SK-N-SH (cell line): ENCODE measurements around the gene RABGAP1L. TPM values are rescaled to one million over a fixed set of nuclear protein-coding genes. Genes with fewer than 3 reads are reported as not detected.

Experiments used
- CTCF ChIA-PET: fragments of 300-600, 350-600 bp; formaldehyde crosslinking; extraction: SDS; loops from one replicate; lab custom pipeline; 2021; lab: Yijun Ruan, JAX
- POLR2A ChIA-PET: fragments of 350-600 bp; sonication (Branson Sonifier 250); formaldehyde crosslinking; extraction: SDS; loops from one replicate; lab custom pipeline; 2020; ENCODE audit warnings: antibody characterized with exemption, inconsistent platforms; lab: Yijun Ruan, JAX
- DNase-seq: peaks from one replicate; pipeline ENCODE4 v3.0.0; 2012
- H2AFZ ChIP-seq: fragments of 200-600 bp; sonication (generic); 2 replicates; pipeline ENCODE4 v1.8.1; 2016; ENCODE audit warnings: antibody characterized with exemption, mild to moderate bottlenecking, low read depth
- H3F3A ChIP-seq: fragments of 200-600 bp; sonication (generic); replicated peaks from 2 replicates; pipeline ENCODE3; 2016; ENCODE audit warnings: antibody characterized with exemption, mild to moderate bottlenecking; ENCODE audit not compliant: insufficient read depth
- H3K27ac ChIP-seq, 2 experiments: fragments of 200-500 bp in 1 of 2; fragments of 200-600 bp in 1 of 2; sonication (Bioruptor generic) in 1 of 2; sonication (generic), shearing (Covaris generic) in 1 of 2; 2 replicates each; pipeline versions ENCODE4 v1.5.1 to v1.6.1; 2014 to 2016; ENCODE audit warnings: low read depth in 2 of 2, inconsistent platforms in 1 of 2, low read length in 1 of 2, mild to moderate bottlenecking in 1 of 2, mixed read lengths in 1 of 2
- H3K27me3 ChIP-seq: fragments of 200-600 bp; sonication (generic), shearing (Covaris generic); 2 replicates; pipeline ENCODE4 v1.6.1; 2016; ENCODE audit warnings: mixed run types; ENCODE audit not compliant: insufficient read depth
- H3K36me3 ChIP-seq, 2 experiments: fragments of 200-500 bp in 1 of 2; fragments of 200-600 bp in 1 of 2; sonication (Bioruptor generic) in 1 of 2; sonication (generic) in 1 of 2; replicated peaks in 1 of 2; 2 replicates each; pipeline versions ENCODE3 to v1.5.1; 2014 to 2016; ENCODE audit warnings: low read length in 1 of 2, mild to moderate bottlenecking in 1 of 2; ENCODE audit not compliant: insufficient read depth in 2 of 2, control insufficient read depth in 1 of 2
- H3K4me1 ChIP-seq, 2 experiments: fragments of 200-500 bp in 1 of 2; fragments of 200-600 bp in 1 of 2; sonication (Bioruptor generic) in 1 of 2; sonication (generic), shearing (Covaris generic) in 1 of 2; 2 replicates each; pipeline versions ENCODE4 v1.5.1 to v1.6.1; 2014 to 2016; ENCODE audit warnings: low read depth in 1 of 2, low read length in 1 of 2, mixed run types in 1 of 2; ENCODE audit not compliant: insufficient read depth in 2 of 2, control insufficient read depth in 1 of 2
- H3K4me2 ChIP-seq: fragments of 200-600 bp; sonication (generic), shearing (Covaris generic); 2 replicates; pipeline ENCODE4 v1.6.1; 2017; ENCODE audit warnings: mixed run types
- H3K4me3 ChIP-seq, 2 experiments: fragments of 200-500 bp in 1 of 2; fragments of 200-600 bp in 1 of 2; sonication (Bioruptor generic) in 1 of 2; sonication (generic), shearing (Covaris generic) in 1 of 2; 2 replicates each; pipeline versions ENCODE4 v1.5.1 to v1.8.1; 2014 to 2016; ENCODE audit warnings: low read depth in 2 of 2, inconsistent platforms in 1 of 2, low read length in 1 of 2, mild to moderate bottlenecking in 1 of 2, mixed read lengths in 1 of 2, moderate library complexity in 1 of 2
- H3K79me2 ChIP-seq: fragments of 200-600 bp; sonication (generic); 2 replicates; pipeline ENCODE4 v1.8.1; 2017; ENCODE audit warnings: mild to moderate bottlenecking; ENCODE audit not compliant: insufficient read depth
- H3K9ac ChIP-seq: fragments of 200-600 bp; sonication (generic); 2 replicates; pipeline ENCODE4 v1.6.1; 2017; ENCODE audit warnings: mixed run types
- H3K9me2 ChIP-seq: fragments of 200-600 bp; sonication (generic); 2 replicates; pipeline ENCODE4 v1.6.1; 2017; ENCODE audit warnings: mixed run types
- H3K9me3 ChIP-seq: fragments of 200-600 bp; sonication (generic); 2 replicates; pipeline ENCODE4 v1.6.1; 2017; ENCODE audit warnings: mixed run types, mild to moderate bottlenecking, moderate library complexity
- H4K20me1 ChIP-seq: fragments of 200-600 bp; sonication (generic); 2 replicates; pipeline ENCODE4 v1.6.1; 2017; ENCODE audit warnings: mild to moderate bottlenecking, mixed run types; ENCODE audit not compliant: insufficient read depth
- CHD2 ChIP-seq: fragments of 150-350 bp; IDR thresholded peaks from 2 replicates; pipeline ENCODE4 v1.6.1; 2018; ENCODE audit warnings: low read length; ENCODE audit not compliant: partially characterized antibody
- EZH2phosphoT487 ChIP-seq: fragments of 200-600 bp; sonication (generic); IDR thresholded peaks from 2 replicates; pipeline ENCODE4 v1.6.1; 2017; ENCODE audit warnings: low read depth, mixed run types, mild to moderate bottlenecking, antibody characterized with exemption, moderate library complexity, borderline replicate concordance
- FOXJ3 ChIP-seq: sonication (generic); formaldehyde crosslinking; IDR thresholded peaks from 2 replicates; pipeline ENCODE4 v1.5.1; 2020; ENCODE audit warnings: mild to moderate bottlenecking, missing genetic modification reagents
- GATA2 ChIP-seq: sonication (generic); formaldehyde crosslinking; IDR thresholded peaks from 2 replicates; pipeline ENCODE4 v1.5.0; 2020; ENCODE audit warnings: mild to moderate bottlenecking, missing genetic modification reagents
- JUND ChIP-seq: IDR thresholded peaks from 2 replicates; pipeline ENCODE4 v1.4.0; 2012
- MAX ChIP-seq: IDR thresholded peaks from 2 replicates; pipeline ENCODE4 v1.4.0; 2012; ENCODE audit warnings: low read depth
- MEF2A ChIP-seq: IDR thresholded peaks from 2 replicates; pipeline ENCODE4 v1.4.0; 2012; ENCODE audit warnings: low read depth, borderline replicate concordance
- MXI1 ChIP-seq: IDR thresholded peaks from 2 replicates; pipeline ENCODE4 v1.6.1; 2012; ENCODE audit warnings: mild to moderate bottlenecking, low read depth, low read length, improper control_type of control experiment
- RAD21 ChIP-seq: IDR thresholded peaks from 2 replicates; pipeline ENCODE4 v1.6.1; 2012; ENCODE audit warnings: mild to moderate bottlenecking, low read length
- RCOR1 ChIP-seq: fragments of 150-350 bp; IDR thresholded peaks from 2 replicates; pipeline ENCODE4 v1.6.1; 2017; ENCODE audit warnings: antibody characterized with exemption, low read length
- SIN3A ChIP-seq: IDR thresholded peaks from 2 replicates; pipeline ENCODE4 v1.6.1; 2012; ENCODE audit warnings: low read depth, mild to moderate bottlenecking, low read length, moderate library complexity, borderline replicate concordance
- USF1 ChIP-seq: IDR thresholded peaks from 2 replicates; pipeline ENCODE4 v1.4.0; 2012; ENCODE audit warnings: low read depth, borderline replicate concordance
- USF2 ChIP-seq: fragments of 150-350 bp; IDR thresholded peaks from 2 replicates; pipeline ENCODE4 v1.6.1; 2017; ENCODE audit warnings: antibody characterized with exemption, low read length, low read depth, borderline replicate concordance
- YY1 ChIP-seq: IDR thresholded peaks from 2 replicates; pipeline ENCODE4 v1.4.0; 2012; ENCODE audit warnings: low read depth, mild to moderate bottlenecking
- ZBTB33 ChIP-seq: IDR thresholded peaks from 2 replicates; pipeline ENCODE4 v1.4.0; 2012; ENCODE audit warnings: low read depth, borderline replicate concordance
- WGBS: methylation state at CpG from one replicate; pipeline ENCODE4 v1.1.6; 2017; ENCODE audit warnings: low lambda C conversion rate; 5-methylcytosine and 5-hydroxymethylcytosine counted together
- polyA plus RNA-seq, 3 experiments: library from polyadenylated mRNA; depleted of rRNA; stranded (reverse); fragments of >200 nt; gene quantifications; 2 replicates each; pipeline ENCODE4 v1.2.3, GENCODE V29; 2012
- TF ChIP-seq, protein P1 (sequence below): fragments of 200-600 bp; sonication (generic); IDR thresholded peaks from 2 replicates; pipeline ENCODE4 v1.6.1; 2017; ENCODE audit warnings: antibody characterized with exemption, mild to moderate bottlenecking, moderate library complexity
- TF ChIP-seq, protein P2 (sequence below): IDR thresholded peaks from 2 replicates; pipeline ENCODE4 v1.6.1; 2012; ENCODE audit warnings: mild to moderate bottlenecking, low read depth, low read length, moderate library complexity

Gene RABGAP1L
- polyA plus RNA-seq, 1 of the 3 experiments (the other 2 are of a cell fraction): 7.2 TPM

DNA sequence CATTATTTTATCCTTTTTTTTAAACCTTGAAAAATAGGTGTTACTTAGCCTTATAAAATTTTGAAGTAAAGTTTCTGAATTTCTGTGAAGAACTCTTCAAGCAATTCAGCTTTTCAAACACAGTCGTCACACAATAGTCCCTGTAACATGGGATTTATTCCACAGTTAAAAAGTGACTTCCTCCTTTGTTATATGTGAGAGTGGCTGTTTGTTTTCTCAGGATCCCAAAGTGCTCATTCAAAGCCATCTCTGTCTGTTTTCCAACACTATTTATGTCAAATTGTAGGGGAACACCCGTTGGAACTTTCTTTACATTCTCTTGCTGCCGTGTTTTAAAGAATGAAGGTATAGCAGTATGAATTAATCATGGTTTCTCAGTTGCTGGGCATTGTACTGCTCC is 207.6 kb downstream of the RABGAP1L start (continued):
- TF ChIP-seq CHD2: no peak
- no peak for TF ChIP-seq SIN3A

- no peak for DNase-seq
- ChIA-PET POLR2A (no interaction called here), CTCF (no interaction called here)
- H3K4me3 ChIP-seq: no peak overlapping the region
- no peaks in the 10 kb centered on the region for H3F3A ChIP-seq
- H3K9ac ChIP-seq: no peak overlapping the region
- WGBS: 92% methylated on average over 5 of the region's 5 CpGs
- H2AFZ ChIP-seq: no peak overlapping the region
- no peaks in the 10 kb centered on the region for H3K4me1 ChIP-seq
- H3K79me2 ChIP-seq: no peaks in the 10 kb centered on the region
- no peaks in the 10 kb centered on the region for H3K27me3 ChIP-seq
- H4K20me1 ChIP-seq: no peaks in the 10 kb centered on the region
- TF ChIP-seq ZBTB33: no peak
- TF ChIP-seq RCOR1: no peak
- TF ChIP-seq GATA2: no peak
- no peak for TF ChIP-seq YY1
- no peak for TF ChIP-seq EZH2phosphoT487
- no peak for TF ChIP-seq MXI1
- no peak for TF ChIP-seq RAD21
- TF ChIP-seq, protein P1, sequence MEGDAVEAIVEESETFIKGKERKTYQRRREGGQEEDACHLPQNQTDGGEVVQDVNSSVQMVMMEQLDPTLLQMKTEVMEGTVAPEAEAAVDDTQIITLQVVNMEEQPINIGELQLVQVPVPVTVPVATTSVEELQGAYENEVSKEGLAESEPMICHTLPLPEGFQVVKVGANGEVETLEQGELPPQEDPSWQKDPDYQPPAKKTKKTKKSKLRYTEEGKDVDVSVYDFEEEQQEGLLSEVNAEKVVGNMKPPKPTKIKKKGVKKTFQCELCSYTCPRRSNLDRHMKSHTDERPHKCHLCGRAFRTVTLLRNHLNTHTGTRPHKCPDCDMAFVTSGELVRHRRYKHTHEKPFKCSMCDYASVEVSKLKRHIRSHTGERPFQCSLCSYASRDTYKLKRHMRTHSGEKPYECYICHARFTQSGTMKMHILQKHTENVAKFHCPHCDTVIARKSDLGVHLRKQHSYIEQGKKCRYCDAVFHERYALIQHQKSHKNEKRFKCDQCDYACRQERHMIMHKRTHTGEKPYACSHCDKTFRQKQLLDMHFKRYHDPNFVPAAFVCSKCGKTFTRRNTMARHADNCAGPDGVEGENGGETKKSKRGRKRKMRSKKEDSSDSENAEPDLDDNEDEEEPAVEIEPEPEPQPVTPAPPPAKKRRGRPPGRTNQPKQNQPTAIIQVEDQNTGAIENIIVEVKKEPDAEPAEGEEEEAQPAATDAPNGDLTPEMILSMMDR: no peak
- no peak for TF ChIP-seq USF2
- H3K27ac ChIP-seq: no peak overlapping the region
- no peaks in the 10 kb centered on the region for H3K9me2 ChIP-seq
- H3K36me3 ChIP-seq: no peaks in the 10 kb centered on the region
- H3K9me3 ChIP-seq: no peaks in the 10 kb centered on the region
- H3K4me2 ChIP-seq: no peak overlapping the region
Observed at GRCh38 chr1:174367892-174368291, 208.6 kb downstream of the RABGAP1L start.

DNA sequence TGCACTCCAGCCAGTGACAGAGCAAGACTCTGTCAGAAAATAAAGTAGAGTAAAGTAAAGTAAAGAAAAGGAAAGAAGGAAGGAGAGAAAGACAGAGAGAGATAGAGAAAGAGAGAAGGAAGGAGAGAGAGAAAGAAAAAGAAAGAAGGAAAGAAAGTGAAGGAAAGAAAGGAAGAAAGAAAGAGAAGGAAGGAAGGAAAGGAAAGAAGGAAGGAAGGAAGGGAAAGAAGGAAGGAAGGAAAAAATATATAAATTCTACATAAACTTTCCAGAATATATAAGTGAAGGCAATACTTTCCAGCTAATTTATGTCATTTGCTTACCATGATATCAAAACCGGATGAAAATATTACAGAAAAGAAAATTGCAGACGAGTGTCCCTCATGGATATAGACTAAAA is 216.7 kb downstream of the RABGAP1L start:
- Histone ChIP-seq H3K27ac (no peak overlapping the region), H3K9me3 (no peaks in the 10 kb centered on the region), H3K9me2 (no peaks in the 10 kb centered on the region), H3K4me3 (no peak overlapping the region), H3K4me1 (no peaks in the 10 kb centered on the region), H3K79me2 (no peaks in the 10 kb centered on the region), H3F3A (no peaks in the 10 kb centered on the region), H3K4me2 (no peak overlapping the region), H3K9ac (no peak overlapping the region), H3K36me3 (no peaks in the 10 kb centered on the region), H2AFZ (no peak overlapping the region), H4K20me1 (no peaks in the 10 kb centered on the region), H3K27me3 (no peaks in the 10 kb centered on the region)
- ChIA-PET CTCF (no interaction called here), POLR2A (no interaction called here)
- WGBS: 83% methylated on average over 2 of the region's 2 CpGs
- DNase-seq: no peak
- TF ChIP-seq YY1: no peak
- TF ChIP-seq MAX: no peak
- no peak for TF ChIP-seq JUND
- no peak for TF ChIP-seq USF1
- TF ChIP-seq RAD21: no peak
- no peak for TF ChIP-seq MEF2A
- TF ChIP-seq, protein P2, sequence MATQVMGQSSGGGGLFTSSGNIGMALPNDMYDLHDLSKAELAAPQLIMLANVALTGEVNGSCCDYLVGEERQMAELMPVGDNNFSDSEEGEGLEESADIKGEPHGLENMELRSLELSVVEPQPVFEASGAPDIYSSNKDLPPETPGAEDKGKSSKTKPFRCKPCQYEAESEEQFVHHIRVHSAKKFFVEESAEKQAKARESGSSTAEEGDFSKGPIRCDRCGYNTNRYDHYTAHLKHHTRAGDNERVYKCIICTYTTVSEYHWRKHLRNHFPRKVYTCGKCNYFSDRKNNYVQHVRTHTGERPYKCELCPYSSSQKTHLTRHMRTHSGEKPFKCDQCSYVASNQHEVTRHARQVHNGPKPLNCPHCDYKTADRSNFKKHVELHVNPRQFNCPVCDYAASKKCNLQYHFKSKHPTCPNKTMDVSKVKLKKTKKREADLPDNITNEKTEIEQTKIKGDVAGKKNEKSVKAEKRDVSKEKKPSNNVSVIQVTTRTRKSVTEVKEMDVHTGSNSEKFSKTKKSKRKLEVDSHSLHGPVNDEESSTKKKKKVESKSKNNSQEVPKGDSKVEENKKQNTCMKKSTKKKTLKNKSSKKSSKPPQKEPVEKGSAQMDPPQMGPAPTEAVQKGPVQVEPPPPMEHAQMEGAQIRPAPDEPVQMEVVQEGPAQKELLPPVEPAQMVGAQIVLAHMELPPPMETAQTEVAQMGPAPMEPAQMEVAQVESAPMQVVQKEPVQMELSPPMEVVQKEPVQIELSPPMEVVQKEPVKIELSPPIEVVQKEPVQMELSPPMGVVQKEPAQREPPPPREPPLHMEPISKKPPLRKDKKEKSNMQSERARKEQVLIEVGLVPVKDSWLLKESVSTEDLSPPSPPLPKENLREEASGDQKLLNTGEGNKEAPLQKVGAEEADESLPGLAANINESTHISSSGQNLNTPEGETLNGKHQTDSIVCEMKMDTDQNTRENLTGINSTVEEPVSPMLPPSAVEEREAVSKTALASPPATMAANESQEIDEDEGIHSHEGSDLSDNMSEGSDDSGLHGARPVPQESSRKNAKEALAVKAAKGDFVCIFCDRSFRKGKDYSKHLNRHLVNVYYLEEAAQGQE: no peak
- TF ChIP-seq FOXJ3 (CRISPR knock-in tag): no peak
